HL-60 (cell line): Measurements from ENCODE around the gene FOXC2.

Experiments used
- DNase-seq, 2 experiments: peaks; one replicate each; pipeline ENCODE4 v3.0.0-alpha.2; 2010 to 2020; ENCODE audit warnings: low read depth in 1 of 2, low spot score in 1 of 2
- H3K27ac ChIP-seq: fragments of 250-450 bp; sonication (Bioruptor Pico); replicated peaks from 2 replicates; pipeline ENCODE4 v1.5.1; 2020; ENCODE audit warnings: mild to moderate bottlenecking, moderate library complexity
- H3K27me3 ChIP-seq: fragments of 250-450 bp; sonication (Bioruptor Pico); 2 replicates; pipeline ENCODE4 v1.5.1; 2021; ENCODE audit warnings: mild to moderate bottlenecking, moderate library complexity; ENCODE audit not compliant: insufficient read depth, poor library complexity, severe bottlenecking
- H3K4me3 ChIP-seq: replicated peaks from 2 replicates; pipeline ENCODE4 v1.5.1; 2011; ENCODE audit warnings: mild to moderate bottlenecking, control low read depth, low read length; ENCODE audit not compliant: insufficient read depth
- CTCF ChIP-seq: IDR thresholded peaks from one replicate; pipeline ENCODE4 v1.5.1; 2011; ENCODE audit warnings: low read length, control low read depth, inconsistent platforms; ENCODE audit not compliant: insufficient read depth
- GABPA ChIP-seq: IDR thresholded peaks from 2 replicates; pipeline ENCODE4 v1.6.1; 2012; ENCODE audit warnings: low read depth
- POLR2AphosphoS5 ChIP-seq: IDR thresholded peaks from 2 replicates; pipeline ENCODE4 v1.6.1; 2012; ENCODE audit warnings: low read depth
- SPI1 ChIP-seq: IDR thresholded peaks from 2 replicates; pipeline ENCODE4 v1.6.1; 2012; ENCODE audit warnings: low read depth, mild to moderate bottlenecking, borderline replicate concordance
- TF ChIP-seq, protein P1 (sequence below): IDR thresholded peaks from 2 replicates; pipeline ENCODE4 v1.6.1; 2012; ENCODE audit warnings: low read depth; ENCODE audit not compliant: insufficient replicate concordance

FOXC2 gene

GRCh38 chr16:86598607-86599565 is 32.3 kb downstream of the FOXC2 start:
- Histone ChIP-seq H3K27ac (no peak overlapping the region), H3K27me3 (no peaks in the 10 kb centered on the region), H3K4me3 (no peak overlapping the region)
- no peak for TF ChIP-seq GABPA
- TF ChIP-seq POLR2AphosphoS5, result no peak
- TF ChIP-seq, protein P1, sequence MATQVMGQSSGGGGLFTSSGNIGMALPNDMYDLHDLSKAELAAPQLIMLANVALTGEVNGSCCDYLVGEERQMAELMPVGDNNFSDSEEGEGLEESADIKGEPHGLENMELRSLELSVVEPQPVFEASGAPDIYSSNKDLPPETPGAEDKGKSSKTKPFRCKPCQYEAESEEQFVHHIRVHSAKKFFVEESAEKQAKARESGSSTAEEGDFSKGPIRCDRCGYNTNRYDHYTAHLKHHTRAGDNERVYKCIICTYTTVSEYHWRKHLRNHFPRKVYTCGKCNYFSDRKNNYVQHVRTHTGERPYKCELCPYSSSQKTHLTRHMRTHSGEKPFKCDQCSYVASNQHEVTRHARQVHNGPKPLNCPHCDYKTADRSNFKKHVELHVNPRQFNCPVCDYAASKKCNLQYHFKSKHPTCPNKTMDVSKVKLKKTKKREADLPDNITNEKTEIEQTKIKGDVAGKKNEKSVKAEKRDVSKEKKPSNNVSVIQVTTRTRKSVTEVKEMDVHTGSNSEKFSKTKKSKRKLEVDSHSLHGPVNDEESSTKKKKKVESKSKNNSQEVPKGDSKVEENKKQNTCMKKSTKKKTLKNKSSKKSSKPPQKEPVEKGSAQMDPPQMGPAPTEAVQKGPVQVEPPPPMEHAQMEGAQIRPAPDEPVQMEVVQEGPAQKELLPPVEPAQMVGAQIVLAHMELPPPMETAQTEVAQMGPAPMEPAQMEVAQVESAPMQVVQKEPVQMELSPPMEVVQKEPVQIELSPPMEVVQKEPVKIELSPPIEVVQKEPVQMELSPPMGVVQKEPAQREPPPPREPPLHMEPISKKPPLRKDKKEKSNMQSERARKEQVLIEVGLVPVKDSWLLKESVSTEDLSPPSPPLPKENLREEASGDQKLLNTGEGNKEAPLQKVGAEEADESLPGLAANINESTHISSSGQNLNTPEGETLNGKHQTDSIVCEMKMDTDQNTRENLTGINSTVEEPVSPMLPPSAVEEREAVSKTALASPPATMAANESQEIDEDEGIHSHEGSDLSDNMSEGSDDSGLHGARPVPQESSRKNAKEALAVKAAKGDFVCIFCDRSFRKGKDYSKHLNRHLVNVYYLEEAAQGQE, result no peak
- TF ChIP-seq CTCF, result no peak
- no peak for DNase-seq

DNA sequence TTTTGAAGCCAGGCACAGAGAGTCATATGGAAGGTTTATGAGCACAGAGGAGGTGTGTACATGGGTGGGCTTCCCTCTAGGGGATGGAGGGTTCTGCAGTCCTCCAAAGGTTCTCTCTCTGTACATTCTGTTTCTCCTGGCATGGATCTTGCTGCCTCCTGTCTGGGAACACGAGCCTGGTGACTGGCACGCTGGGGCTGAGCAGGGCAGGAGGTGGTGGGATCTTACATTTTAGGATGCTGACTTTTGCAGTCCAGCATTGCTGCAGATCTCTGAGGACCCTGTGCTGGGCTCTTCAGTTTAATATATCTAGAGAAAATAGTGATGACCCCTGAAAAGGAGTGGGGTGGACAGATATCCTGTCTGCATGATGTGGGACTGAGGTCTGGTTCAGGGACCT is 34.7 kb downstream of the FOXC2 start:
- Histone ChIP-seq H3K27me3 (no peaks in the 10 kb centered on the region), H3K4me3 (no peak overlapping the region), H3K27ac (no peak overlapping the region)
- DNase-seq, result no peak
- no peak for TF ChIP-seq POLR2AphosphoS5
- no peak for TF ChIP-seq CTCF
- no peak for TF ChIP-seq SPI1
- TF ChIP-seq GABPA, result no peak
- TF ChIP-seq, protein P1, result no peak

DNA sequence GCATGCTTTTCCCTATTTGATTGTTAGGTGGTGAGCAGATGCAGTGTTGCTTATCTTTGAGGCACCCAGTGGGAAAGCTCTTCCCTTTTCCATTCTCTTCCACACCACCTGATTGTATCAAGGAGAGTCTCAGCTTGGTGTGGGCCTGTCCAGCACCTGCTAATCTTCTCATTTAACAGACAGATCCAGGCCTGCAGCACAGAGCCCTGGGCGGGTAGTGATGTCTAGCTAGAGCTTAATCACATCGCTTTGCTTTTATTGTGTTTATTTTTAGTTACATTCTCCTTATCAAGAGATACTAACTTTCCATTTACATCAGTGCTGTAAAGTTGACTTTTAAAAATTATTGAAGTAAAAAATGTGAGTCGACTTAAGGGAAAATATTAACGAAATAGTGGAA is 35.9 kb downstream of the FOXC2 start:
- Histone ChIP-seq H3K4me3 (no peak overlapping the region), H3K27me3 (no peaks in the 10 kb centered on the region), H3K27ac (no peak overlapping the region)
- no peak for DNase-seq
- no peak for TF ChIP-seq CTCF
- TF ChIP-seq POLR2AphosphoS5, result no peak
